C4-2B (cell line): ENCODE results near the gene MOB3C.

Experiments used
- H3K27ac ChIP-seq: fragments of 450-650 bp; 2 replicates; pipeline ENCODE4 v1.5.1; 2017
- CTCF ChIP-seq: fragments of 450-650 bp; conservative IDR thresholded peaks from 2 replicates; pipeline ENCODE4 v1.5.1; 2017; ENCODE audit warnings: mild to moderate bottlenecking
- ZFX ChIP-seq: fragments of 450-650 bp; IDR thresholded peaks from 2 replicates; pipeline ENCODE4 v1.6.1; 2017

The MOB3C gene

DNA sequence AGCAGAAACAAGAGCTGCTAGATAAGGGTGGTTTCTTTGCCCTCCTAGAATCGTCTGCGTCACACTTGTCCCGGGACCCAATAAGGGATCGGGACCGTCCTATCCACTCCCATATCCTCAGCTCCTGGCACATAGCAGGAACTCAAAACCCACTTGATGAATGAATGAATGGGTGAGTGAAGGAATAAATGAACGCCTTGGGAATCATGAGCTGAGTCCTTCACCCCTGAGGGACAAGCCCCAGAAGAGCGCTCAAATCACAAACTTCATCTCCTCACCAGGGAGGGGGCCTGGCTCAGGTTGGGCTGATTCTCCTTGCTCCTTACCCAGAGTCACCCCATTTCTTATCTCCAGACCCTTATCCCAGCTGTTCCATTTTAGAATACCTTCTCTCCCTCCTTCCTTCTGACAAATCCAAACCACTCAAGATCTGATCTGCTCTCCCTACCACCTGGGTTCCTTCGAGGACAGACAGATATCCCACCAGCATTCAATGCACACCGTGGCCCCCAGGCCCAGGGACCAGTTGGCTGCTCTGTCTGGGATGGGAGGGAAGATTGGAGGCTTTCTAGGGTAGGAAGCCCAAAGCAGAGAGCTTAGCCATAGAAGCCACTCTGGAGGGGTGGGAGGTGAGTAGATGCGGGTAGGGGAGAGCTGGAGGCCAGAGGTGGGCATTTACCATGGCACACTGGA lies 643 bp upstream of the MOB3C start:
- TF ChIP-seq CTCF (no peak), ZFX (no peak)
- H3K27ac ChIP-seq = peak overlapping the region; percentile 60

- H3K27ac ChIP-seq = peak overlapping the region; percentile 60; the same call in 1 of the 2 replicates
- TF ChIP-seq CTCF (no peak), ZFX (no peak)
Observed at GRCh38 chr1:46615735-46616134, 876 bp downstream of the MOB3C start.

DNA sequence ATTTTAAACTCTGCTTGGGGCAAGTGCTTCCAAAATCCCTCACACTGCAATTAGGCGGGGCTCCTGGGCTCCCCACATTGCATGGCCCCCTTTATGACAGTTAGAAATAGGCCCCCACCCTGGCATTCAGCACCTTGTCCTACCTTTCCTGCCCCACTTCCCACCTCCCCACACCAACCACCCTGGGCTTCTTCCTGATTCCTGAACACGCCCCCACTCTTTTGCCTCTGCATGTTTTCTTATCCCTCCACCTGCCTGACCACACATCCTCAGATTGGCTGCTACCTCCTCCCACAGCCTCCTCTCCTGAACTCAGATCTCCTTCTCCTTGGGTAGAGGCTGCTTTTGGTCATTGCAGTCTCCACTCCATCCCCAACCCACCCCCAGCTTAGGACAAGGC lies 1.5 kb downstream of the MOB3C start:
- H3K27ac ChIP-seq = no peak overlapping the region
- TF ChIP-seq CTCF = no peak
- TF ChIP-seq ZFX = no peak

GRCh38 chr1:46614604-46614984 lies 2.0 kb downstream of the MOB3C start:
- H3K27ac ChIP-seq = no peak overlapping the region

GRCh38 chr1:46613661-46614603 lies 2.7 kb downstream of the MOB3C start:
- TF ChIP-seq CTCF (no peak), ZFX (no peak)
- no peak overlapping the region for H3K27ac ChIP-seq

More at GRCh38 chr1:46614604-46614984, 2.0 kb downstream of the MOB3C start:
- no peak for TF ChIP-seq CTCF
- TF ChIP-seq ZFX = no peak

- TF ChIP-seq CTCF = no peak
- TF ChIP-seq ZFX = no peak
- H3K27ac ChIP-seq = no peak overlapping the region
Observed at GRCh38 chr1:46612937-46613660, 3.5 kb downstream of the MOB3C start.
